GM21447 (cell line): ENCODE data around the gene STEAP2.
A peak's percentile ranks its signal among the peaks of the same experiment; 100 is the strongest.

ENCODE experiments used
- ATAC-seq: cut with Tn5 transposase; IDR thresholded peaks from one replicate; pipeline ENCODE4 v1.9.1; 2021; ENCODE audit not compliant: unreplicated experiment

Gene STEAP2

DNA sequence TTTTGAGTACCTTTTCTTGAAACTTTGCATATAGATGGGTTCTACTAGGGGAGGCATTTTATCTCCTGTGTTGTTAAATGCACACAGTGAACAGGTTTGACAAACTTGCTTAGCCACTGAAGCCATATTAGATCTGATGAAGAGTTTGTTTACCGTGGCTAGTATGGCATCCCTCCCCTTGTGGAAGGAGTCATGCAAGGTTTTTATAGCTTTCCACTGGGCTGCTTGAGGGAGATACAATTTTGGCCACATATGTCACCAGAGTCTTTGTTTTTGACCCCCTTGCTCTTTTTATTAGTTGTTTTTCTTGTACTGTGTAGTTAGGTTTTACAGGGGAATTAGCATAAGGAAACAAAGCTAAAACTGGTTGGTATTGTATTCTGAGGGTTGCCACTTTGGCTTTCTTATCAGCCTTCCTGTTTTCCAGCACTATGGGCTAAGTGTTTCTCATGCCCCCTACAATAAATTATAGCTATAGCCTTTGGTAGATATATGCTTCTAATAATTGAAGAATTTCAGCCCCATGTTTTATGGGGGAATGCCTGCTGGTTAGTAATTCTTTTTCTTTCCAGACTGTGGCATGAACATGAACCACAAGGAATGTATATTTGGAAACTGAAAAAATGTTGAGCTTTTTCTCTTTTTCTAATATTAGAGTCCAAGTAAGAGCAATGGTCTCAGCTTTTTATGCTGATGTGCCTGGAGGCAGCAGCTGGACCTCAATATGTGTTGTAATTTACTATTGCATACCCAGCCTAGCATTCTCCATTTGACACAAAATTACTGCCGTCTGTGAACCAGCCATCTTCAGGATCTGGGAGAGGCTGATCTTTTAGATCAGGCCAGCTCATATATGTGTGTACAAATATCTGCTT is 18.4 kb upstream of the STEAP2 start:
- ATAC-seq = no peak

- no peak for ATAC-seq
These were observed 16.4 kb upstream of the STEAP2 start for GRCh38 chr7:90194911-90195809.

DNA sequence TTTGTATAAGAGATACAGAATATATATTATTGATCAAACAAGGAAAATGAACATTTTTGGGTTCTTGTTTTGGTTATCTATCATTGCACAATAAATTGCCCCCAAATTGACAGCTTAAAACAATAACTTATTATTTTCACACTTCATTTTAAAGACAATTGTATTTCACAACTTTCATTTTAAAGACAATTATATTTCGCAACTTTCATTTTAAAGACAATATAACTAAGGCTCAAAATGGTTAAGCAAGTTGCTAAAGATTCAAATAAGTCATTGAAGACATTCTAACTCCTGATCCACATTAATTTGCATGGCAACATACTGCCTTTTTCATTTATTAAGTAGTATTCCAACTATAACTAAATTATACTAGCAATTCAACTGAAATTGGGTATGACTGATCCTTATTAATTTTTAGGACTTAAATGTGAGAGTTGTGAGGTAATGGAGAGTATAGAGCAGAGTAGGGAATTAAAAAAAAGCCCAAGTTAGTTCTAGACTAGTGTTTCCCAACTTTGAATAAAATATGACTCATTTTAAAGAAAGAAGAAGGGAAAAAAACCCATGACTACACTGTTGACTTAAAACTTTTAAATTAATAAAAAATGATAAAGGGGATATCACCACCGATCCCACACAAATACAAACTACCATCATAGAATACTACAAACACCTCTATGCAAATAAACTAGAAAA is 9.9 kb upstream of the STEAP2 start:
- ATAC-seq = no peak

- ATAC-seq = no peak
These were observed 3.6 kb upstream of the STEAP2 start for GRCh38 chr7:90207956-90208355.

DNA sequence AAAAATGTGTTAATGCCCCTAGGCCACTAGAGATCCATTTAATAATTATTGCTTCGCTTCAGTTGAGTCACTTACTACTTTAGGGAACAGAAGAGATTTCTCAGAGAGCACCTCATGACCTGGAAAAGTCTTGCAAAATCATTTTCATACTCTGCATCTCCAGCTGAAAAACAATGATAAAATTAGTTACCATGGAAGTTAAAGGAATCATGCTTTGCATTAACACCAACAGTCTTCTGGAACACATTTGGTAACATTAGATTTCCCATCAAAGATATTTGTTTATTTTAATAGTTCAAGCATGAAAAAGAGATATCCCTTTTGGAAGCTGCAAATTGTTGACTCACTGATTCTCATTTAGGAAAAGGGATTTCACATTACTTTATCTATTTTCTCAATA is 1.8 kb upstream of the STEAP2 start:
- ATAC-seq = no peak

GRCh38 chr7:90210475-90210874 is 1.1 kb upstream of the STEAP2 start:
- ATAC-seq = no peak

- peak; percentile 8 for ATAC-seq
These were observed 559 bp upstream of the STEAP2 start for GRCh38 chr7:90210981-90211380.

- ATAC-seq = no peak
These were observed 582 bp downstream of the STEAP2 start for GRCh38 chr7:90212149-90212495.

GRCh38 chr7:90213521-90213920 is 2.0 kb downstream of the STEAP2 start:
- ATAC-seq = no peak

GRCh38 chr7:90216080-90216674 is 4.6 kb downstream of the STEAP2 start:
- ATAC-seq = no peak

- ATAC-seq = no peak
These were observed 5.2 kb downstream of the STEAP2 start for GRCh38 chr7:90216771-90217170.

DNA sequence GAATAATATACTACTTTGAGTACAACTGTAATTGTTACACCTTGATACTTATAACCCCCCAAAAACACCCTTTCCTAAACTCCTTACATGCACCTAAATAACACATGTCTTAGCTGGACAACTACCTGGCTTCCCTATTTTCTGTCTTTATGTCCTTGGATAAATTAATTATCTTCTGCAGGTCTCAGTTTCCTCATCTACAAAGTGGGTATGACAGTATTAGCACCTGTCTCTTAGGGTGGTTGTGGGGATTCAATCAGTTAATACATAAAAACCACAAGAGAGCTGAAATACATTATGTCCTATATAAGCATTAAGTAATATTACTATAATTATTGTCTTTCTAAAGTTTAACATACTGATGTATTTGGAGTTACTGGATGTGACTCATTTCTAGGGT is 10.8 kb downstream of the STEAP2 start:
- ATAC-seq = no peak

DNA sequence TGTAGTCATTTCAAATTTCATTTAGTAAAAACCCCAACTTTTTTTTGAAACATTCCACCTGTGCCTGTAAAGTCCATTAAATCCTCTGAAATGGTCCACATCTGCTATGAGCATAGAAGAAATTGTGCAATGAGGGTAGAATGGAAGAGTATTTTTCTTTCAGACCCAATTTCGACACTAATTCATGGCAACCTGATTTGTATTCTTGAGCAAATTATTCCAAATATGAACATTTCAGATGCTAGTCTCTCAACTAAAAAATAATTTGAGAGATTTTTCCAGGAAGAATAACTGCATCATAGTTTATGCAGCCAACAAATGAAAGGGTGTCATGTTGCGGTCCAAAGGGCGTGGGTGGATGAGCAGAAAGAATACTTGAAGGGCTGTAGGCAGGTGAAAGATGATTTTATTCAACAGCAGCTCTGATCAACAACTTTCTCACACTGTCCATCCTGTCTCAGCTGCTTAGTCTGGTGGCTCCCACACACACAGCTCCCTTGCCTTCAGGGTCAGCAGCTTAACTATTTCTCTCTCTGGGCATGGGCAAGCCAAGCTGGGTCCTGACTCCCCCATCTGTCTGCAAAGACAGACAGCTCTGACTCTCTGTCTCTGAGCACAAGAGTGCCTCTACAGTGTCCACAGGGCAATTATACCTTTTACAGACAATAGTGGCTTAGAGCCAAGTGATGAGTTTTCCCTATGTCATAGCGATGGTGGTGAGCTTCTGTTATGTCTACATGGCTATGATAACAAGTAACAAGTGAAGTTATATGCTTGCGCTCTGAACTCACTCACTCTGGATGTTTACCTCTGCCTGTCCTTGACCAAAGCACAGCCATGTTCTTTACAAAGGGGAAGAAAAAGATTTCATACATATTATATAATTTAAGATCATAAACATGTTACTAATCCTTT is 11.5 kb downstream of the STEAP2 start:
- no peak for ATAC-seq

- no peak for ATAC-seq
These were observed 12.7 kb downstream of the STEAP2 start for GRCh38 chr7:90224195-90224594.

GRCh38 chr7:90225181-90225580 is 13.6 kb downstream of the STEAP2 start:
- no peak for ATAC-seq

DNA sequence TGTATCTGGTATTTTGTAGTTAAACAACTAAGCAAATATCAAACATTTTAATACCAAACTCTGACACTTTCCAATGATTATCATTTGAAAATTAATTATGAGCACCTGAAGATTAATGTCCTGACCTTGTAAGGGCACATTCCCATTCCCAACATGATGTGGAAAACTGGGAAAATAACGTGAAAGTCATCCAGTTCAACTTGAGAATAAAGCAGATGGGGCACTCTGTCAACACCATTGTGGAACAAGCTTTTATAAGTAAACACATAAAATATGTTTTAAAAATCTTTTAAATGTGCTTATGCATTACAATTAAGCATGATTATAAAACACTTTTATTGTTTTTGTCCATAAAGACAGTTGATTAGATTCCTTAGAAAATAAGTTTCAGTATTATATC is 14.1 kb downstream of the STEAP2 start:
- no peak for ATAC-seq

DNA sequence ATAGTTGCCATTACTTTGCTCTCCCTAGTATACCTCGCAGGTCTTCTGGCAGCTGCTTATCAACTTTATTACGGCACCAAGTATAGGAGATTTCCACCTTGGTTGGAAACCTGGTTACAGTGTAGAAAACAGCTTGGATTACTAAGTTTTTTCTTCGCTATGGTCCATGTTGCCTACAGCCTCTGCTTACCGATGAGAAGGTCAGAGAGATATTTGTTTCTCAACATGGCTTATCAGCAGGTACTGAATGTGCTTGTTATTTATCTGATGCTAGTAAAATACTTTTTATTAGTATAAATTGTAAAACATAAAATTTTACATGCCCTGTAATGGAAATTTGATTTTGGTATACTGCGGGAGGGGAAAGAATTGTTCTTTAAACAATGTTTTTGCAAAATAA is 15.7 kb downstream of the STEAP2 start:
- ATAC-seq = no peak

GRCh38 chr7:90229682-90230081 is 18.1 kb downstream of the STEAP2 start:
- ATAC-seq = no peak

GRCh38 chr7:90230834-90231233 is 19.3 kb downstream of the STEAP2 start:
- ATAC-seq = no peak

DNA sequence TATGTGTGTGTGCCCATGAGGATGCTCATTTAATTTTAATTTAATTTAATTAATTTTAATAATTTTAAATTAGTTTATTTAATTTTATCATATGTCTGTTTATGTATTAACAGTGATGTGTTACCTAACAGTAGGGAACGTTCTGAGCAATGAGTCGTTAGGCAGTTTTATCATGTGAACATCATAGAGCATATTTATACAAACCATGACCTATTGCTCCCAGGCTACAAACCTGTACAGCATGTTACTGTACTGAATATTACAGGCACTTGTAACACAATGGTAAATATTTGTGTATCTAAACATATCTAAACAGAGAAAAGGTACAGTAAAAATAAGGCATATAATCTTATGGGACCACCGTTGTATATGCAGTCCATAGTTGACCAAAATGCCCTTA is 19.8 kb downstream of the STEAP2 start:
- no peak for ATAC-seq
